Head of caudate nucleus (tissue), 42 donors: ENCODE data around the gene MAML3.
"Not testable (repeated sequence)": the region's sequence is repeated elsewhere in the genome, so short reads cannot be mapped to it uniquely, and the experiment has no call there.

Source experiments
- DNase-seq, 42 donors: peaks; one replicate each; pipeline versions ENCODE4 v3.0.0 to v3.0.0-alpha.2; 2020 to 2021; ENCODE audit warnings: mixed read lengths in 7 of 42
- intact Hi-C: fragments of 100-400 bp; cut with DNase I; formaldehyde crosslinking; loops from one replicate; pipeline ENCODE4 v1.15.0; 2022

The MAML3 gene

DNA sequence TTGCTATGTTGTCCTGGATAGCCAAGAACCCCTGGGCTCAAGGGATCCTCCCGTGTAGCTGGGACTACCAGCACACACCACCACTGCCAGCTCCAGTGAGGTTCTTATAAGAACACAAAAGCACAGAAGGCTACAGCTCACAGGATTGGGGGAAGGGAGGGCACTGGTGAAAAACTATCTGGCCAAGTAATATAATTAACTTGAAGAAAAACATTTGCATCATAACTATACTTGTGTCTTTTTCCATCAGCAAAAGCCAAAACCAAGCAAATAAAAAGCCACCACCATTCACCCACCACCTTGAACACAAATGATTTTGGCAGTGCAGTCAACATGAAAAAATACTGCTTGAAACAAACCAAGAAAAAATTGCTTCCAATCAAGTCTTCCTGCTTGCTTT lies 188.2 kb downstream of the MAML3 start:
- intact Hi-C loops, result no loop called here
- no peak for DNase-seq

DNA sequence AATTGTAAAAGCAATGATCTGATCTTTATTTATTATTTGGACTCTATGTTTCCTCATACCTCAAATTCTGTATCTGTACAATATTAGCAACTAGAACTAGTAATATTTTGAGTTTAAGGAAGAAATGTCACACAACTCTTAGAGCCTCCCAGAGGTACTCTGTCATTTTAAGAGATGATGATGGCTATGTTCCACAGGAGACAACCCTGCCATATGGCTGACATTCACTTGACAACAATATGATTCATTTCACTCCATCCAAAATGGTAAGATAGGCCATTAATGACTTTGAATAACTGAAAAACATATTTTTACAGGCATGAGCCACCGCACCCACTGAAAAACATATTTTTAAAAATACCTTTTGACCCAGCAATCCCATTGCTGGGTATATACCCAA lies 190.3 kb downstream of the MAML3 start:
- intact Hi-C loops, result no loop called here
- DNase-seq, result no peak

DNA sequence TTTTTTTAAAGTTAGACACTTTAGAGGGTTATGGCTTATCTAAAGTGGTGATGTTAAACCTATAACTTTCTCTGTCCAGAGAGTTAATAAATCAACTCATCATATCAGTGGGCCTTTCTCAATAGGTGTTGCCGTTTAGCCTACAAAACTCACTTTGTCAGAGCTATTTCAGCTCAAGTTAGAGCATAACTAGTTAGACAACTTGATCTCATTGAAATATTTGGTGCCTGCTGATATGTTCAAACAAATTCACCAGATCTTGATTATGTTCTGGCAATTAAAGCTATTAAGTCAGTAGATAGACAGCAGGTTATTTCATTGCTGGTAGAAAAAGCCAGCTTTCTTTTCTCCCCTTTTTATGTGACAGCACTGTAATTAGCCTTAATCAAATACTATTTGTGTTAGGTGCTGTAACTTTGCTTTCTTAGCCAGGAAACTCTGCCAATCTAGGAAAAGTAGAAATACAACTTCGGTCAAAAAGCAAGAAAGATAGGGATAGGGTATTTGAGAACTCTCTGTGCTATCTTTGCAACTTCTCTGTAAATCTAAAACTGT lies 191.8 kb downstream of the MAML3 start:
- intact Hi-C loops, result no loop called here
- no peak for DNase-seq

DNA sequence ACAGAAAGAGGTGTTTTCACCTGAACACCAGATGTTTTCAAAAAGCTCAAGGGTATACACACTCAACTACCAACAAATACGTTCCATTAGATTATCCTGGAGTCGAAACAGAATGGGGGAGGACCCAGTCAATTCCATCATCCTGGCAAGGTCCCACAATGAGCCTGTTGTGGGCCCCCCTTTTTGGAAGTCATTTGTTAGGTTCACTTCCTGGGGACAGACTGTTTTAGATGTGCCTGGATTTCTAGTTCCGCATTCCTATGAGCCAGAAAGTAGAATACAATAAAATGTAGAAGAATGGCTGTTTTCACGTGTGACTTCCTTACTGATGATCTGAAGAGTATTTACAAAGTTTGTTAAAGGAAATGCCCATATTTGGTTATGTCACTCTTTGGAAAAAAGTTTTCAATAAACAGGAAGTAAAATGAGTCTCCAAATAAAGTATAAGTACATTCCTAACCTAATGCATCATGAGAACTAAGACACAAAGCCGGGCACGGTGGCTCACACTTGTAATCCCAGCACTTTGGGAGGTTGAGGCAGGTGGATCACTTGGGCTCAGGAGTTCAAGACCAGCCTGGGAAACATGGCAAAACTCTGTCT lies 192.5 kb downstream of the MAML3 start:
- no peak for DNase-seq
- intact Hi-C loops, result no loop called here

DNA sequence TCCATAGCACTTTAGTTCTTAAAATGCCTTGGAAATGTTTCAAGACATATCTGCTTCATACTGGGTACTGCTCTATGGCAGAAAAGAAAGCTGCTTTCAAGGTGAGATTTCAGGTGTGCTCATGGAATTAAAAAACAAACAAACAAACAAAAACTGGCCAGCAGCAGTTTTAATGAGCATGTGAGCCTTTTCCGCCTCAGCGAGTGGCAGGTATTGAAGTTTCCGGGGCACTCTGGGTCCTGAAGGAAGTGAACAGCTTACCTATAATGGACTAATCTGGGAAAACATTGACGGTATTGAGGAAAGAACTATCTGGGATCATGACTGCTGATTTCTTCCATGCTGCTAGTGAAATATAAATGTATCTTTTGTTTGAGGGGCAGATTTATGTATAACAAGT lies 194.6 kb downstream of the MAML3 start:
- intact Hi-C loops, result no loop called here
- no peak for DNase-seq

DNA sequence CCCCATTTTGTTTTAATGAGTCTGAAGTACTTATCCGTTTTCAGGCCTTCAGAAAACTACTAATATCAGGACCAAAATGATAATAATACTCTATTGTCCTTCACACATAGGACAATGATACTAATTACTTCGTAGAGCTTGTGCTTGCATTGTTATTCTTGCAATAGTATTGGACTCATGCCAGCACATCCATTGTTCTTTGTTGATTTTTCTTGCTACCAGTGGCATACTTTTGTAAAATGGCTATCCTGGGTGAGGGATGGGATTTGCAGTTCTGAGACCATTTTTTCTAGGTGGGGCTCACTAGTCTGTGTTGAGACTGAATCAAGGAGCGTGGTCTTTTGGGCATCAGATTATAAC lies 195.3 kb downstream of the MAML3 start:
- intact Hi-C loops, result no loop called here
- DNase-seq, result peak in 7 of 42 donors; percentile 11 to 74 (median 48)

DNA sequence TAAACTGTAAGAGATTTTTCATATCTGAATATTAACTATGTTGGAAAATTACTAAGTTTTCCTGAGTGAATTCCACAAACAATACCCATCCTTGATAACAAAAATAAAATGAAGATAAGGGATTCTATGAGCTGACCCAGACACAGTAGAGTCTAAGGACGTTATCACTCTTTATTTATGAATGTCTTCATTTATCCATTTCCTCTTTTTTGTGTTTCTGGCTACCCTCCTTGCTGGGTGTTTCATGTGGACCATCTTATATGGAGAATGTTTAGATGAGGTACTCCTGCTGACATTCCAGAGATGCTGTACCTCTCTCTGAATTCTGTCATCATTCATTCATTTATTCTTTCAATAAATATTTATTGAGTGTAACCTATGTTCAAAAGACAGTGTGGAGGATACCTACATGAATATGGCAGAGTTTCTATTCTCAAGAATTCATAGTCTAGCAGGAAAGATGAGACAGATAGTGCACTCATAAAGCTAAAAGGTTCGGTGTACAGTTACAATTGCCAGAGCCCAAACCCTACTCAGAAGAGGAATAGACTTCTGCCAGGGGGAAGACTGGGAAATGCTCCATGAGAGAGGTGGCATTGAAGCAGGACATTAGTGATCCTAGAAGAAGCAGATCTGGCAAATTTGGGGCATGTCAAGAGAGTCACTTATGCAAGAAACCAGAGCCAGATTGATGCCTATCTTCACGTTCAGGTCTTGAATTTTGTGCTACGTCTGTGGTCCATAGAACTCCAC lies 195.8 kb downstream of the MAML3 start:
- DNase-seq, result no peak
- intact Hi-C loops, result no loop called here

DNA sequence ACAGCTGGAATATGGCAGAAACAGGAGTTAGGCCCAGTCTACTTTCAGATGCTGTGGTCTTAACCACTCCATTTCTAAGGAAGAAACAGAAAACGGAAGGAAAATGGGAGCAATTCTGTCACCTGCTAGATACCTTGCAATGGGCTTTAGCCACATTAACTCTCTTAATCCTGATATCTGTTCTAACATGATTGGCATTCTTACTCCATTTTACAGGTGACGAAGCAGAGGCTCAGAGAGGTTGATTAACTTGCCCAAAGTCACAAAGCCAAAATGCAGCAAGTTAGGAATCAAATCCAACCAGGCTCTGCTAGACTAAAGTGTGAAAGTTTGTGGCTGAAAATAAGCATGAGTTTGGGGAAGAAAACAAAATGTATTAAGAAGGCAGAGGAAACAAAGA lies 196.9 kb downstream of the MAML3 start:
- intact Hi-C loops, result no loop called here
- DNase-seq, result no peak

DNA sequence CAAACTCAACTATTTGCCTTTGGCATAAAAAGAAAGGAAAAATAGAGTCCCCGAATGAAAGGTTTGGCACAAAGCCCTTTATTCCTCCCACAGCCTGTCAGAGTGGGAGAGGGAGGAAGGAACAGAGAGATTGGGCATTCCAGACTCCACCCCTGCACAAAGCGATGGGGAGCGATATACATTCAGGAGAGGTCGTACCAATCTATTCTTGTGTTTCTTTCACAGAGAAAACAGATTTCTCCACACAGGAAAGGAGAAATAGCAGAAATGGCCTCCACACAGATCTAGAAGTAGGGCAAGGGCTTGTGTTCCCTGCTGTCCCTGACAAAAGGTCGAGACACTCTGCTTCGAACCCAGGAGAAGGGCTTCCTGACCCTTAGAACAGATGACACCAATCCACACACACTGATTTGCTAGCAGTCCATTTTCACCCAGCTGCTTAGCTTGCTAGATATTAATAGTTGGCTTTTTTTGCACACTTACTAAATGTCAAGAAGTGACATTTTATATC lies 197.4 kb downstream of the MAML3 start:
- intact Hi-C loops, result no loop called here

DNA sequence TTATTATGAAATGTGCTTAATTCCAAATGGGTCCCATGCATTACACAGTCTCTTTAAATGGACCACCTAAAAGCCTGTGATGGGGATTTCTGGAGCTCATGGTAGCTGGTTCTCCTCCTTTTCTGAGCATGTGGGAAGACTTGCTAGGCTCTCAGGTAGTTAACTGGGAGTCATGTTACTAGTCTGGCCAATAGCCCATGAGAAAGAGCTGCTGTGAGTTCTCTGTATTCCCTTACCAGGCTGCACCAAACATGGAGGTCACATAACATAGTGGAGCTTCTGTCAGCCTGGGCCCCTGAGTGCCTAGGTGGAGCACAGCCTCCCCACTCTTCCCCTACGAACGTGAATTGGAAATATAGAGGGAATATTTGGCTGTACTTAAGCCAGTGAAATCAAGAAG lies 198.4 kb downstream of the MAML3 start:
- intact Hi-C loops, result no loop called here
- DNase-seq, result peak in 1 of 42 donors; percentile 29

More for the DNA sequence above, 197.4 kb downstream of the MAML3 start:
- DNase-seq, result peak in 31 of 42 donors; percentile 10 to 80 (median 42)

DNA sequence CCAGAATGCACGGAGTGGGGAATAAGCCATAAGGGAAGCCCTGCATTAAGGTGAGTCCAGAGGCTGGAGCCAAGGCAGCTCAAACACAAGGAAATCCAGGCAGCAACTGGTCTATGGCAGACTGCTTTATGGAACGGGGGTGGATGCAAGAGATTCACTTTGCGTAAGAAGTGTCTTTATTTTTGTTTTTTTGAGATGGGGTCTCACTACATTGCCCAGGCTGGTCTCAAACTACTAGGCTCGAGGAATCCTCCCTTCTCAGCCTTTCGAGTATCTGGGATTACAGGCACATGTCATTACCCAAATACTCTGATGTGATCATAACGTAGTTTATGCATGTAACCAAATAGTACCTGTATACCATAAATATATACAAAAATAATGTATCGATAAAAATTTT lies 199.5 kb downstream of the MAML3 start:
- intact Hi-C loops, result no loop called here
- DNase-seq, result no peak

DNA sequence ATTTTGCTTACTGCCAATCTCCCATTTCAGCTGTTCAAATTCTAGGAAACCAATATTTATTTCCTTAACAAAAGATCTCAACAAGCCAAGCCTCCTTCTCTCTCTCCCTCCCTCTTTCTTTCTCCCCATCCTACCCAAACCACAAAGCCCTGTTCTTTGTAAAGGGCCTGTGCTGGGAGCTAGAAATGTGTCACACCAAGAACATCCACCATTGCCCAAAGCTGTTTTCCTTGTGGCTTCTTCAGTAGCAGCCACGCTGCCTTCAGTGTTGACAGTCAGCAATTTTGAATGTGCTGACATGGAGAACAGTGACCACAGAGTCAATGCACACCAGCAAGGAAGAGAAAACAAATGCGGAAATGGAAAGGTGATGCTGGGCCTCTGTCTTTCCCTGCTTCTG lies 203.0 kb downstream of the MAML3 start:
- intact Hi-C loops, result no loop called here
- DNase-seq, result peak in 4 of 42 donors; percentile 8 to 16 (median 12)

DNA sequence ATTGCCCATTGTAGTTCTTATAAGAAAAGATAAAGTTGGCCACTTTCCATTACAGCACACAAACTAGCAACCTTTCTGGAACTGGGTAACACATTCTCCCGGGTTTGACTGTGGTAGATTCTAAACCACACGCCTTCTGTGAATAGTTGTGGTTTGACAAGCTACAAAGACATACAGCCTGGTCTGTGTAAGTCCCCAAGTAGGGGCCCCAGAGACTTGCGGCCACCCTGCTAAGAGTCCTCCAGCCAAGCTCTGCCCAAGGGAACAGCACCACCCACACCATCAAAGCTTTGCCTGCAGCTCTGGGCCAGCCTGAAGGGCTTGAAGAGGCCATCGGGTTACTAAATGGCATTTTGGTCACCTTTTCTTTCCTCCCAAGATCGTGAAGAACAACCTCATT lies 203.4 kb downstream of the MAML3 start:
- intact Hi-C loops, result no loop called here
- peak in 1 of 42 donors; percentile 27 for DNase-seq

DNA sequence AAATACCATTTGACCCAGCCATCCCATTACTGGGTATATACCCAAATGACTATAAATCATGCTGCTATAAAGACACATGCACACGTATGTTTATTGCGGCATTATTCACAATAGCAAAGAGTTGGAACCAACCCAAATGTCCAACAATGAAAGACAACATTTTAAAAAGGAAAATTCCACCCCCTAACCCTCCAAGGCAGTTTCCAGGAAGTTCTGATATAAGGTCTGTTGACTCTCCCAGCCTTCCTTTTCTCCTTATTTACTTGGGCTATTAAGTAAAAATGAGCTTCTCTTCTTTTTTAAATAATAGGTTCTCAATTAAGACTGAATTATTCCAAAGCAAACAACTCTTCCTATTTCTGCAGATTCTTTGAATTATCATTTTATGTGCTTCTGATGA lies 209.1 kb downstream of the MAML3 start:
- intact Hi-C loops, DNase-seq: not testable (repeated sequence)

DNA sequence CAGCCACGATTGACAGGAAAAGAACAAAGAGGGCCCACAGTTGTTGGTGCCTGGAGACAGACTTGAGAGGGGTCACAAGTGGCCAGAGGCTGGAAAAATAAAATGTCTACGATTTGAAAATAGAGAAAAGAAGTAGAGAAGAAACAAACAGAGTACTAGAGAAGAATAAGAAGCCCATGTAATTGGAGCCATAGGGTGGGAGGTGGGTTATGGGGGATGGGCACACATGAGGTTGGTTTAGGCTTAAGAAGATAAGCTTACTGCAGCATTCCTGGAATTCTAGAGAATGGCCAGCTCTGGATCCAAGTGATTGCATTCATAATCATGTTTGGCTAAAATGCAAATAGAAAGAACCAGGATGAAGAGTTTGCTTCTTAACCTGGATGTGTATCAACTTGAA lies 210.7 kb downstream of the MAML3 start:
- no peak for DNase-seq
- intact Hi-C loops, result no loop called here

DNA sequence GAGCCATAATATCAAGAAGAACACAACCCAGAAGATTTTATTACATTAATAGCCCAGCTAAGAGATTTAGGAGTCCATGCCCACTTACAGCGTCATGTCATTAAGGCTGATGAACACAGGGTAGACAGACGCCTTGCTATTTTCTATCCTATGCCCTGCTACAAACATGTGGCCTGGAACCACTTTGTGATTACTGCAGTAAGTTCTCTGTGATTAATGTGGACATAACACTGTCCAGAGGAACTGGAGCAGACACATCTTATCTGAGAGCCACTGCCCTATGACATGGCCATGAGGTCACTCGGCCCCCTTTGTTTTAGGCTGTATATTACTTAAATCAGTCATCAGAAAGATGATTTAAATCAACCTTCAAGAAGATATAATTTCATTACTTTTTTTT lies 211.7 kb downstream of the MAML3 start:
- intact Hi-C loops, result no loop called here
- no peak for DNase-seq

DNA sequence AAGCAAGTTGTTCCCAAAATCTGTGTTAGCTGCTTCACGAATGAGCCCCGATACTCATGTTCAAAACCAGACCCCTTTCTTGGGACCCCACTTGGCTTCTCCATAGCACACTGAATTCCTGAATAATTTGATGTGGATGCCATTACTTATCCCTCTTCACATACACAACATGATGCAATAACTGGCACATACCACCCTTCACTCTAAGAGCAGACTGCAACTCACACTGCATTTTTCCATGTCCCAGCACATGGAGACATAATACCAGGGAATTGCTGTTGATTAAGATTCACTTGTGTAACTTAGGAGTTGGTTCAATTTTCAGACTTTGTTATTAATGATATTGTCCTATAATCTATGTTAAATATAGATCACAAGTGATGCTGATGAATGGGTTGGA lies 213.4 kb downstream of the MAML3 start:
- intact Hi-C loops, result no loop called here
- DNase-seq, result no peak

DNA sequence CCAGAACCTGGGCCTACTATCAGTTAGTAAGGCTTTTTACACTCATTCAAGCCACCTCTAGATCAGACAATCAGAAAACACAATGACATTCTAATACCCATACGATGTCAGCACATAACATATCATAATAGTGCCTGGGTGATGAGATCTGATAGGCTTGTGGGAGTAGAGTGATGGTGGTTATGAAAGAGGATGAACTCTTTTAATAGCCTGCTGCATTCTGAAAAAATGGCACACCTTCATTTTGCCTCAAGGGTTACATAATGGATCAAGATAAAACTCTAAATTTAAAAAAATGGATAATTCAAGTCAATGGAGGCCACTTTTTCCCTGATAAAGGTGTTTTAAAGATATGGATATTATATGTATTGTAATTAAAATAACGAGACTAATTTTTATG lies 215.6 kb downstream of the MAML3 start:
- intact Hi-C loops, result no loop called here
- DNase-seq, result peak in 4 of 42 donors; percentile 14 to 52 (median 28)

DNA sequence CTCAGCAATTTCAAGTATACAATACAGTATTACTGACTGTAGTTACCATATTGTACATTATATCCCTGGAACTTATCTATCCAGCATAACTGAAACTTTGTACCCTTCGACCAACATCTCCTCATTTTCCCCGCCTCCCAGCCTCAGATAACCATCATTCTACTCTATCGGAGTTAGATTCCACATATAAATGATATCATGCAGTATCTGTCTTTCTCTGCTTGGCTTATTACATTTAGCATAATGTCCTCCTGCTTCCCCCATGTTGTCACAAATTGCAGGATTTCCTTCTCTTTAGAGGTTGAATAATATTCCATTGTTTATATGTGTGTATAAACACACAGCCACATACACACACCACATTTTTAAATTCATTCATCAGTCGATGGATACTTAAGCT lies 218.1 kb downstream of the MAML3 start:
- intact Hi-C loops, result no loop called here
- DNase-seq, result no peak

DNA sequence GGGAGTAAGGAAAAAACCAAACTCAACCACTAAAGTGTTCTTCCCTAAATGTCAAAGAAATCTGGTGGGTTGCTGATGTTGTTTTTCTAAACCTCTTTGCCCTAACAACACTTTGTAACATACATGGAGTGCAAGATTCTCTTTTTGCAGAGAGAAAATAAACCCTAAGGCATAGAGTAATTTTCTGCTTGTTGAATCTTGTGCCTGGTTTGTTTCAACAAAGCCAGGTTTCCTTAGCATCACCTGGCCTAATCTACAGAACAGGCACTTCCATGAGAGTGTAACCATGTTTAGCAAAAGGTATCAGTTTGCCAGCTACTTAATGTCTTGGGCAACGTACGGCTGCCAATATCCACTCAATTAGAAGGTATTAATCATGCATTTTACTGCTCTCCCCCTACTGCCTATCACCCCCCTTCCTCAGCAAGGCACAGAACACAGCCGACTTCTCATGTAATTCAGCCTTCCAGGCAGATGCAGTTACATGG lies 219.2 kb downstream of the MAML3 start:
- DNase-seq, result no peak
- intact Hi-C loops, result no loop called here
